HepG2 (cell line): ENCODE data around the gene WDR31. TPM values are rescaled to one million over a fixed set of nuclear protein-coding genes. Genes with fewer than 3 reads are reported as not detected.

Experiments
- GATA4 ChIP-seq: sonication (generic); IDR thresholded peaks from 2 replicates; pipeline ENCODE4 v1.6.1; 2016; ENCODE audit warnings: antibody characterized with exemption, low read depth, borderline replicate concordance
- GZF1 ChIP-seq: sonication (generic); formaldehyde crosslinking; IDR thresholded peaks from 2 replicates; pipeline ENCODE4 v1.5.1; 2020; ENCODE audit warnings: mild to moderate bottlenecking, missing genetic modification reagents
- KDM6A ChIP-seq: IDR thresholded peaks from 2 replicates; pipeline ENCODE4 v1.6.1; 2016; ENCODE audit warnings: low read depth
- NFIC ChIP-seq: IDR thresholded peaks from 2 replicates; pipeline ENCODE4 v1.6.1; 2012; ENCODE audit warnings: mild to moderate bottlenecking, low read length, inconsistent platforms
- PHF8 ChIP-seq: sonication (generic); formaldehyde crosslinking; IDR thresholded peaks from 2 replicates; pipeline ENCODE4 v1.5.0; 2020; ENCODE audit warnings: missing genetic modification reagents
- PITX1 ChIP-seq: sonication (generic); formaldehyde crosslinking; IDR thresholded peaks from 2 replicates; pipeline ENCODE4 v1.5.1; 2020; ENCODE audit warnings: mild to moderate bottlenecking, missing genetic modification reagents
- RBM39 ChIP-seq: fragments of 200-400 bp; formaldehyde crosslinking; IDR thresholded peaks from one replicate; pipeline ENCODE4 v1.6.1; 2018; ENCODE audit warnings: antibody characterized with exemption, mild to moderate bottlenecking, low read depth, low read length; ENCODE audit not compliant: poor library complexity, severe bottlenecking
- SALL1 ChIP-seq: sonication (generic); formaldehyde crosslinking; IDR thresholded peaks from 2 replicates; pipeline ENCODE4 v1.8.0; 2022; ENCODE audit warnings: mild to moderate bottlenecking, missing genetic modification reagents
- SP5 ChIP-seq: IDR thresholded peaks from 2 replicates; pipeline ENCODE4 v1.6.1; 2016; ENCODE audit warnings: low read depth, borderline replicate concordance
- SSRP1 ChIP-seq: IDR thresholded peaks from 2 replicates; pipeline ENCODE4 v1.6.1; 2016; ENCODE audit warnings: control low read depth
- ZC3H13 ChIP-seq: sonication (generic); formaldehyde crosslinking; IDR thresholded peaks from 2 replicates; pipeline ENCODE4 v1.8.1; 2023; ENCODE audit warnings: mild to moderate bottlenecking, missing genetic modification reagents, moderate library complexity
- ZKSCAN8 ChIP-seq: IDR thresholded peaks from 2 replicates; pipeline ENCODE4 v1.6.1; 2016; ENCODE audit warnings: borderline replicate concordance, missing genetic modification reagents, missing compliant biosample characterization
- ZNF343 ChIP-seq: sonication (generic); formaldehyde crosslinking; IDR thresholded peaks from 2 replicates; pipeline ENCODE4 v1.4.0; 2020; ENCODE audit warnings: mild to moderate bottlenecking, missing genetic modification reagents
- ZNF431 ChIP-seq: sonication (generic); formaldehyde crosslinking; IDR thresholded peaks from 2 replicates; pipeline ENCODE4 v1.9.0; 2022; ENCODE audit warnings: missing genetic modification reagents, low read depth, mild to moderate bottlenecking, borderline replicate concordance
- ZNF746 ChIP-seq: sonication (generic); formaldehyde crosslinking; IDR thresholded peaks from 2 replicates; pipeline ENCODE4 v1.8.0; 2022; ENCODE audit warnings: mild to moderate bottlenecking, missing genetic modification reagents
- ZNF879 ChIP-seq: sonication (generic); formaldehyde crosslinking; IDR thresholded peaks from 2 replicates; pipeline ENCODE4 v1.8.1; 2023; ENCODE audit warnings: missing genetic modification reagents
- polyA plus RNA-seq, 8 experiments: library from polyadenylated mRNA; depleted of rRNA in 3 of 8; stranded (reverse) in 7 of 8; unstranded in 1 of 8; fragments of >200 nt; fragmentation: Illumina TruSeq in 4 of 8; extraction: Trizol in 4 of 8; gene quantifications; 2 replicates each; pipeline versions ENCODE4 v1.2.1 to v1.2.3, GENCODE V29; 2011 to 2016; ENCODE audit warnings: low read depth in 4 of 8, missing spikeins in 1 of 8, mixed read lengths in 1 of 8; ENCODE audit not compliant: insufficient read depth in 1 of 8
- total RNA-seq, 5 experiments: library from RNA; depleted of rRNA; stranded (reverse); fragments of >200 nt; fragmentation: Illumina TruSeq; extraction: Trizol; gene quantifications; 2 replicates each; pipeline ENCODE4 v1.2.3, GENCODE V29; 2016; ENCODE audit warnings: low read depth in 1 of 5
- TF ChIP-seq, protein P1 (sequence below): sonication (generic); formaldehyde crosslinking; IDR thresholded peaks from 2 replicates; pipeline ENCODE4 v1.4.0; 2020; ENCODE audit warnings: missing genetic modification reagents
- TF ChIP-seq, protein P2 (sequence below): sonication (generic); formaldehyde crosslinking; IDR thresholded peaks from 2 replicates; pipeline ENCODE4 v1.4.0; 2020; ENCODE audit warnings: missing genetic modification reagents, borderline replicate concordance
- TF ChIP-seq, protein P3 (sequence below): IDR thresholded peaks from 2 replicates; pipeline ENCODE4 v1.6.1; 2016; ENCODE audit warnings: missing compliant biosample characterization, missing genetic modification reagents, borderline replicate concordance
- TF ChIP-seq, protein P4 (sequence below): sonication (generic); formaldehyde crosslinking; IDR thresholded peaks from 2 replicates; pipeline ENCODE4 v1.4.0; 2020; ENCODE audit warnings: mild to moderate bottlenecking, missing genetic modification reagents

WDR31 gene
- total and polyA plus RNA-seq, 2 of the 13 experiments (the other 11 are each of a cell fraction or from before 2014, with no cell fraction given), result 0.33 to 1.7 TPM

DNA sequence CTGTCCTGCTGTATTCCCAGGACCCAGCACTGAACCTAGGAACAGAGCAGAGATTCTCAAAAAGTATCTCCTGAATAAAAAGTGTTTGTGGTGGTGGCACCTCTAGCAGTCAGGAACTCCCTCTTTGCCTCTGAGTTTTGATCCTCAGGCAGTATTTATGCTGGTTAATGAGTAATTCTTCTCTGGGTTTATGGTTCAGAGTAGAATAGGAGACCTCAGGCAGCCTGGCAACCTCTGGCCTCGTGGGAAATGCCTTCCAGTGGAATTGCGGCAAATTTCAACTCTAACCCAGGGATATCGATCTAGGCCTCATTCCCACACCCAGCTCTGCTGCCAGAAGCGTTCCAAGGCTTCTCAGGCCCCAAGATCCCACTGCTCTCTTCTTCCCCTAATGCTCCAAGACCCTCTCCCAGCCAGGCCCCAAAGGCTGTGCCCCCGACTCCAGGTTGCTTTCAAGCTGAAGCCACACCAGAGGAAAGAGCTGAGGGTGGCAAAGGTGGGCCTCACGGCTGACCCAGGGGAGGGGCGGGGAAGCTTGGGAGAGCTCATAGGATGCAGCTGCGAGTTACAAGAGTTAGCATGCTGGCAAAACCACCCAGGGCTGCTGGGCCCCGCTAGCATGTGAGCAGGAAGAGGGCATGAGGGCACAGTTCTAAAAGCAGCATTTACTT, 47.6 kb upstream of the WDR31 start (continued):
- peak; percentile 63; the same call in 1 of the 2 replicates for TF ChIP-seq ZNF431 (CRISPR knock-in tag)
- peak; percentile 85 for TF ChIP-seq NFIC
- peak; percentile 80 for TF ChIP-seq SALL1
- peak; percentile 64; the same call in 1 of the 2 replicates for TF ChIP-seq ZC3H13 (CRISPR knock-in tag)
- peak; percentile 53 for TF ChIP-seq RBM39
- no peak for TF ChIP-seq SP5
- peak; percentile 9; the same call in 1 of the 2 replicates for TF ChIP-seq GZF1 (CRISPR knock-in tag)
- TF ChIP-seq PITX1 (CRISPR knock-in tag), result peak; percentile 40; the same call in 1 of the 2 replicates
- TF ChIP-seq, protein P1, sequence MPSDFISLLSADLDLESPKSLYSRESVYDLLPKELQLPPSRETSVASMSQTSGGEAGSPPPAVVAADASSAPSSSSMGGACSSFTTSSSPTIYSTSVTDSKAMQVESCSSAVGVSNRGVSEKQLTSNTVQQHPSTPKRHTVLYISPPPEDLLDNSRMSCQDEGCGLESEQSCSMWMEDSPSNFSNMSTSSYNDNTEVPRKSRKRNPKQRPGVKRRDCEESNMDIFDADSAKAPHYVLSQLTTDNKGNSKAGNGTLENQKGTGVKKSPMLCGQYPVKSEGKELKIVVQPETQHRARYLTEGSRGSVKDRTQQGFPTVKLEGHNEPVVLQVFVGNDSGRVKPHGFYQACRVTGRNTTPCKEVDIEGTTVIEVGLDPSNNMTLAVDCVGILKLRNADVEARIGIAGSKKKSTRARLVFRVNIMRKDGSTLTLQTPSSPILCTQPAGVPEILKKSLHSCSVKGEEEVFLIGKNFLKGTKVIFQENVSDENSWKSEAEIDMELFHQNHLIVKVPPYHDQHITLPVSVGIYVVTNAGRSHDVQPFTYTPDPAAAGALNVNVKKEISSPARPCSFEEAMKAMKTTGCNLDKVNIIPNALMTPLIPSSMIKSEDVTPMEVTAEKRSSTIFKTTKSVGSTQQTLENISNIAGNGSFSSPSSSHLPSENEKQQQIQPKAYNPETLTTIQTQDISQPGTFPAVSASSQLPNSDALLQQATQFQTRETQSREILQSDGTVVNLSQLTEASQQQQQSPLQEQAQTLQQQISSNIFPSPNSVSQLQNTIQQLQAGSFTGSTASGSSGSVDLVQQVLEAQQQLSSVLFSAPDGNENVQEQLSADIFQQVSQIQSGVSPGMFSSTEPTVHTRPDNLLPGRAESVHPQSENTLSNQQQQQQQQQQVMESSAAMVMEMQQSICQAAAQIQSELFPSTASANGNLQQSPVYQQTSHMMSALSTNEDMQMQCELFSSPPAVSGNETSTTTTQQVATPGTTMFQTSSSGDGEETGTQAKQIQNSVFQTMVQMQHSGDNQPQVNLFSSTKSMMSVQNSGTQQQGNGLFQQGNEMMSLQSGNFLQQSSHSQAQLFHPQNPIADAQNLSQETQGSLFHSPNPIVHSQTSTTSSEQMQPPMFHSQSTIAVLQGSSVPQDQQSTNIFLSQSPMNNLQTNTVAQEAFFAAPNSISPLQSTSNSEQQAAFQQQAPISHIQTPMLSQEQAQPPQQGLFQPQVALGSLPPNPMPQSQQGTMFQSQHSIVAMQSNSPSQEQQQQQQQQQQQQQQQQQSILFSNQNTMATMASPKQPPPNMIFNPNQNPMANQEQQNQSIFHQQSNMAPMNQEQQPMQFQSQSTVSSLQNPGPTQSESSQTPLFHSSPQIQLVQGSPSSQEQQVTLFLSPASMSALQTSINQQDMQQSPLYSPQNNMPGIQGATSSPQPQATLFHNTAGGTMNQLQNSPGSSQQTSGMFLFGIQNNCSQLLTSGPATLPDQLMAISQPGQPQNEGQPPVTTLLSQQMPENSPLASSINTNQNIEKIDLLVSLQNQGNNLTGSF (CRISPR knock-in tag), result peak; percentile 62; the same call in 1 of the 2 replicates
- TF ChIP-seq ZKSCAN8, result 0 out of 2 replicates have a peak, but pooled peaks have one; percentile 20
- TF ChIP-seq, protein P2, sequence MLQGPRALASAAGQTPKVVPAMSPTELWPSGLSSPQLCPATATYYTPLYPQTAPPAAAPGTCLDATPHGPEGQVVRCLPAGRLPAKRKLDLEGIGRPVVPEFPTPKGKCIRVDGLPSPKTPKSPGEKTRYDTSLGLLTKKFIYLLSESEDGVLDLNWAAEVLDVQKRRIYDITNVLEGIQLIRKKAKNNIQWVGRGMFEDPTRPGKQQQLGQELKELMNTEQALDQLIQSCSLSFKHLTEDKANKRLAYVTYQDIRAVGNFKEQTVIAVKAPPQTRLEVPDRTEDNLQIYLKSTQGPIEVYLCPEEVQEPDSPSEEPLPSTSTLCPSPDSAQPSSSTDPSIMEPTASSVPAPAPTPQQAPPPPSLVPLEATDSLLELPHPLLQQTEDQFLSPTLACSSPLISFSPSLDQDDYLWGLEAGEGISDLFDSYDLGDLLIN (CRISPR knock-in tag), result no peak
- peak; percentile 28; the same call in 1 of the 2 replicates for TF ChIP-seq SSRP1
- TF ChIP-seq ZNF343 (CRISPR knock-in tag), result 0 out of 2 replicates have a peak, but pooled peaks have one; percentile 47
- TF ChIP-seq ZNF879 (CRISPR knock-in tag), result 0 out of 2 replicates have a peak, but pooled peaks have one; percentile 44
- TF ChIP-seq KDM6A (CRISPR knock-in tag), result peak; percentile 84; the same call in 1 of the 2 replicates
- TF ChIP-seq PHF8, result peak; percentile 53; the same call in 1 of the 2 replicates
- TF ChIP-seq, protein P3, sequence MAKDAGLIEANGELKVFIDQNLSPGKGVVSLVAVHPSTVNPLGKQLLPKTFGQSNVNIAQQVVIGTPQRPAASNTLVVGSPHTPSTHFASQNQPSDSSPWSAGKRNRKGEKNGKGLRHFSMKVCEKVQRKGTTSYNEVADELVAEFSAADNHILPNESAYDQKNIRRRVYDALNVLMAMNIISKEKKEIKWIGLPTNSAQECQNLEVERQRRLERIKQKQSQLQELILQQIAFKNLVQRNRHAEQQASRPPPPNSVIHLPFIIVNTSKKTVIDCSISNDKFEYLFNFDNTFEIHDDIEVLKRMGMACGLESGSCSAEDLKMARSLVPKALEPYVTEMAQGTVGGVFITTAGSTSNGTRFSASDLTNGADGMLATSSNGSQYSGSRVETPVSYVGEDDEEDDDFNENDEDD (CRISPR knock-in tag), result peak; percentile 46; the same call in 1 of the 2 replicates
- TF ChIP-seq ZNF746 (CRISPR knock-in tag), result peak; percentile 66; the same call in 1 of the 2 replicates
- TF ChIP-seq, protein P4, sequence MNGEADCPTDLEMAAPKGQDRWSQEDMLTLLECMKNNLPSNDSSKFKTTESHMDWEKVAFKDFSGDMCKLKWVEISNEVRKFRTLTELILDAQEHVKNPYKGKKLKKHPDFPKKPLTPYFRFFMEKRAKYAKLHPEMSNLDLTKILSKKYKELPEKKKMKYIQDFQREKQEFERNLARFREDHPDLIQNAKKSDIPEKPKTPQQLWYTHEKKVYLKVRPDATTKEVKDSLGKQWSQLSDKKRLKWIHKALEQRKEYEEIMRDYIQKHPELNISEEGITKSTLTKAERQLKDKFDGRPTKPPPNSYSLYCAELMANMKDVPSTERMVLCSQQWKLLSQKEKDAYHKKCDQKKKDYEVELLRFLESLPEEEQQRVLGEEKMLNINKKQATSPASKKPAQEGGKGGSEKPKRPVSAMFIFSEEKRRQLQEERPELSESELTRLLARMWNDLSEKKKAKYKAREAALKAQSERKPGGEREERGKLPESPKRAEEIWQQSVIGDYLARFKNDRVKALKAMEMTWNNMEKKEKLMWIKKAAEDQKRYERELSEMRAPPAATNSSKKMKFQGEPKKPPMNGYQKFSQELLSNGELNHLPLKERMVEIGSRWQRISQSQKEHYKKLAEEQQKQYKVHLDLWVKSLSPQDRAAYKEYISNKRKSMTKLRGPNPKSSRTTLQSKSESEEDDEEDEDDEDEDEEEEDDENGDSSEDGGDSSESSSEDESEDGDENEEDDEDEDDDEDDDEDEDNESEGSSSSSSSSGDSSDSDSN (CRISPR knock-in tag), result peak; percentile 52
- TF ChIP-seq GATA4, result no peak
